NT2/D1 (cell line): ENCODE measurements around the gene LRRC42.

ENCODE experiments used
- SUZ12 ChIP-seq: IDR thresholded peaks from 2 replicates; pipeline ENCODE4 v1.6.1; 2011; ENCODE audit not compliant: insufficient read length, insufficient read depth; ENCODE audit errors: extremely low read depth
- YY1 ChIP-seq: IDR thresholded peaks from 2 replicates; pipeline ENCODE4 v1.6.1; 2011; ENCODE audit not compliant: insufficient read length, insufficient read depth
- ZNF274 ChIP-seq: IDR thresholded peaks from 2 replicates; pipeline ENCODE4 v1.6.1; 2011; ENCODE audit warnings: mild to moderate bottlenecking, low read depth, low read length

- TF ChIP-seq SUZ12 (no peak), ZNF274 (no peak), YY1 (no peak)
Measured at GRCh38 chr1:54007613-54008012, 61.5 kb downstream of the LRRC42 start.
